GM19397 (cell line): Measurements from ENCODE around the gene WNT5A.

Source experiments
- ATAC-seq: cut with Tn5 transposase; IDR thresholded peaks from one replicate; pipeline ENCODE4 v1.9.1; 2021; ENCODE audit warnings: mild to moderate bottlenecking, moderate library complexity; ENCODE audit not compliant: unreplicated experiment

WNT5A gene

DNA sequence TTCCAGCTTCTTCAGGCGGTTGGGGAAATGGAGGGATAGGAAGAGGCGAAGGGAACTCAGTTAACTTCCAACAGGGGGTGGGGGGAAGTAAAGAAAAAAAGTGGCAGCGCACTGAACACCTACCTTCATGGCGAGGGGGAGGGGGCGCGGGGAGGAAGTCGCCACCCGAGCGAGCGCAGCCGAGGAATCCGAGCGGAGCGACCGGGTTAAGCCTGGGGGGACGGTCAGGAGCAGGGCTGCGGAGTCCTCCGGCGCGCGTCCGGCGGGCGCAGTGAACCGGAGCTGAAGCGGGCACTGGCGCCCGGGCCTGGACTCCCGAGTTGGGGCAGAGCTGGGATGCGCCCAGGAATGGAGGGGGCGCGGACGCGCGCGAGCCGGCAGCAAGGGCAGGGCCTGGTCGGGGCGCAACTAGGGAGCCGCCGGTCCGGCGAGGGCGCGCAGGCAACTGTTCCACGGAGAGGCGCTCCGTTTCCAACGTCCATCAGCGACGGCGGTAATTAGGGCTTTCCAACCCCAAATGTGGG is at the start of gene WNT5A:
Gene WNT5A (minus strand): TSS at position 450 of the 524 bp plus-strand sequence. CDS start 321 bp downstream, at position 129.
- ATAC-seq: no peak

DNA sequence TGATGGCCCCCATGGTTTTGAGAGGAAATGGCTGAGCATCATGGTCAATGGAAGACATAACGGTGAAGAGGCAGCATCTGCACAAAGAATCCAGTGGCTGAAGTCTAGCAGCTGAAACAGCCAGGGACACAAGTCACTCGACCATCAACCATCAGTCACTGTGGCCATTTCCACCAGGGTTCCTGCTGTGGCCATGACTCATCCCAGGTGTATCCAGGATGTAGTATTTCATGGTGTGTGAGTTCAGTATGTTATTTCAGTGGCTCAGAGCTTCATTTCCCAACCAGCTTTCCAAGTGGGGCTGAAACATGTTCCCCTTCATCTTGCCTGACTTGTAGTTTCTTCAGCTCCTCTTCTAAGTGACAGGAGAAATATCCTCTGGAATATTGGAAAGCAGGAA is 47.8 kb upstream of the WNT5A start:
- ATAC-seq: no peak

DNA sequence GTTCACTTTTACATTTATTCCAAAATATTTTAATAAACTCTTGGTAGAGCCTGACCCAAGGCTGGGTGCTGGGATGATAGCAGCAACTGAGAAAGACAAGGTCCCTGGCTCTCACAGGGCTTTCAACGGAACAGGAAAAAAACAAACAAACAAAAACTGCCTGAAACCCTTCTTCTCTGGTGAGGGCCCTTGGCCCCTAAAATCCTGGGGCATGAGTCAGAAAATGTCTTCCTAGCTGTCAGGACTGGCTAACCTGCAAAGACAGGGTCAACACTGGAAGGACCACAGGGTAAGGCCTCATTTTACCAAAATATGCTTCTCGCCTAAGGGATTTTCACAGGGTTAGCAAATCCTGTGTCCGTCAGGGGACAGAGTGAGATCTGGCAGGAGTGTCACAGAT is 45.7 kb upstream of the WNT5A start:
- no peak for ATAC-seq

DNA sequence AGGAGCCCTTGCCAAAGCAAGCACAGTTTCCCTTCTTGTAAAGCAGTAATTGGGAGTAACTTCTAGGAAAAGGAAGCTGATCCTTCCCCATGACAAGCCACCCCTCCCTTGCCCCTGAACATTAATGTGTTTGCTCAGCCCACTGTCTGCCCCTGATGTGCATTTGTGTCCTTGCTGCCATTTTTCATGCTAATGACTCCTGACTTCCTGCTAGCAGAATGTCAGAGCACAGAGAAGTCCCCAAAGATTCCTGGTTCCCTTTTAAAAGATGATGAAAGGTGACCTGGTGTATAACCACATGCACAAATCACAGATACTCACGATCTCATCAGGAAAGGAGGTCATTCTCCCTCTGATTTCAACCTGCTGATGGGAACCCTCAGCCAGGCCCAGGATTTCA is 44.2 kb upstream of the WNT5A start:
- no peak for ATAC-seq

- no peak for ATAC-seq
Measured at GRCh38 chr3:55527361-55527760, 40.3 kb upstream of the WNT5A start.

DNA sequence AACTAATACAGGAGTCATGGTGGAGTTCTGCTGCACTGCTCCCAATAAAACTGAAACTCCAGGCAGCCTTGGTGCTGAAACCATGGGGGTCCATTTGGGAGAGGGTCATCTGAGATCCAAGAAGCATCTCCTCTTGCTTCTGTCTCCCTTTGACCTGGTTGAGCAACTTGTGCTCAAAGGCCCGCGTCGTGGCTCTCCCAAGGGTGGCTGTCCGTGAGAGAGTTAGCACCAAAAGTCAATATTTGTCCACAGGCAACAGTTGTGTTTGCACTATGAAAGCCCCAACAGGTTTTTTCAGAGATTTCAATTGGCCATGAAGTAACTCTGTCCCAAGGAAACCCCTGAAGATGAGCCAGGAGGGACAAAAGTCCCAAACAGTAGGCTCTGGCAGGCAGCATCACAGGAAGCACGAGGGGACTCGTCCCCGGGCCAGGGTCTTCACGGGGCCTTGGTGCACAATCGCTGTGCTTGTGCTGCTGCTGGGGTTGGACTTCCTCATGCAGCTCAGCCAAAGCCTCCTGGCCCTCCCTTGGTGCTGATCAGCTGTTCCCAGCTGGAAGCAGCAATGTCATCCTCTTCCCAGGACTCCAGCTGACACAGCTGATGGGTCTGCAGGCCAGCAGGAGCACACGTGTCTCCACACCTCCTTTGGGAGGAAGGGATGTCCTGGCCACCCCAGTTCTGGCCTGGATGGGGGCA is 39.4 kb upstream of the WNT5A start:
- ATAC-seq: no peak

- no peak for ATAC-seq
Measured at GRCh38 chr3:55525436-55525835, 38.3 kb upstream of the WNT5A start.

GRCh38 chr3:55524565-55525244 is 37.6 kb upstream of the WNT5A start:
- no peak for ATAC-seq

GRCh38 chr3:55523471-55523870 is 36.4 kb upstream of the WNT5A start:
- no peak for ATAC-seq

- no peak for ATAC-seq
Measured at GRCh38 chr3:55521738-55522421, 34.8 kb upstream of the WNT5A start.

DNA sequence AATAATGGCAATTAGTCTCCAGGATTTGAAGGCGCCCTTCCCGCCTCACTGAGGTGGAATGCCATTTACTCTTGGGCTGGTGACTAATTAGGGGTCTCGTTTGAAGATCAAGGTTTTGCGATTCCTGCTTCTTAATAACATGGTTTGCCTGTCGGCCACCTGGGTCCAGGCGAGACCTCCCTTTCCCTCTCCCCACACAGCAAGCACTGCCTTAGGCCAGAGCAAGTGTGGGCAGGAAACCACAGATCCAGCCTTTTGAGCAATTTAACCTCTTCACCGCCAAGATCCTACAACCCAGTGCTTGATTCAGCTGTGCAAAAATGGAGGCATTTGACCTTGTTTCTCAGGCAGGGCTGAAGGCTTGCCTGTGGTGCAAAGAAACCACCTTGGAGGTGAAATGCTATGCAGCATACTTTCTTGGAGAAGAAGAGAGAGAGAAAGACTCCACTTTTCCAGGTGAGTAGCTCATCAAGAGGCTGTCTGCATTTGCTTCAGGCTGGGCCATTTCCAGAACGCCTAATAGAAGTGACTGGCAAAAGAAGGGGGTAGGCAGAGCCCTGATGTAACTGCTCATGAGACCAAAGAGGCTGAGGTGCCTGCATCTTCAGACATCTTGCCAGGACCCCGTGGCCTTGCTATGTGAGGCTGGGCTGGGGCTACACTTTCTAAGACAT is 34.1 kb upstream of the WNT5A start:
- no peak for ATAC-seq

DNA sequence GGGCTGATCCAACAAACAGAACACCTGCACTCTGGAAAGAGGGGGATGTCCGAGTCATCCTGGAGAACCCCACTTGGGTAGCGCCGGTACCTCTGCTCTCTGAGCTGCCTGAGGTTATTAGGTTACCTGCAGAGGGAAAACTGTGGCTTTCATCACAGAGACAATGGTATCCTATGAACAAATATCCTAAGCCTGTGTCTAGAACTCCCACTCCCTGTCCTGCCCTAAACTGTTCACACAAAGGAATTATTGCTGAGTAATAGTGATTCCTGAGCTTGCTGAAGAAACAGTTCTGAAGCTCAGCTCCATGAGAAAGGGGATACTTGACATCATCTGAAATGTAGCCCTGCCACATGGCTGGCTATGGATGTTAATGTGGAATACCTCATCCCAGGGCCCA is 31.9 kb upstream of the WNT5A start:
- ATAC-seq: no peak

- no peak for ATAC-seq
Measured at GRCh38 chr3:55518451-55518850, 31.3 kb upstream of the WNT5A start.

- ATAC-seq: no peak
Measured at GRCh38 chr3:55516392-55517030, 29.4 kb upstream of the WNT5A start.

- no peak for ATAC-seq
Measured at GRCh38 chr3:55515550-55516246, 28.6 kb upstream of the WNT5A start.

- no peak for ATAC-seq
Measured at GRCh38 chr3:55514962-55515361, 27.9 kb upstream of the WNT5A start.

- ATAC-seq: no peak
Measured at GRCh38 chr3:55512571-55513343, 25.7 kb upstream of the WNT5A start.

DNA sequence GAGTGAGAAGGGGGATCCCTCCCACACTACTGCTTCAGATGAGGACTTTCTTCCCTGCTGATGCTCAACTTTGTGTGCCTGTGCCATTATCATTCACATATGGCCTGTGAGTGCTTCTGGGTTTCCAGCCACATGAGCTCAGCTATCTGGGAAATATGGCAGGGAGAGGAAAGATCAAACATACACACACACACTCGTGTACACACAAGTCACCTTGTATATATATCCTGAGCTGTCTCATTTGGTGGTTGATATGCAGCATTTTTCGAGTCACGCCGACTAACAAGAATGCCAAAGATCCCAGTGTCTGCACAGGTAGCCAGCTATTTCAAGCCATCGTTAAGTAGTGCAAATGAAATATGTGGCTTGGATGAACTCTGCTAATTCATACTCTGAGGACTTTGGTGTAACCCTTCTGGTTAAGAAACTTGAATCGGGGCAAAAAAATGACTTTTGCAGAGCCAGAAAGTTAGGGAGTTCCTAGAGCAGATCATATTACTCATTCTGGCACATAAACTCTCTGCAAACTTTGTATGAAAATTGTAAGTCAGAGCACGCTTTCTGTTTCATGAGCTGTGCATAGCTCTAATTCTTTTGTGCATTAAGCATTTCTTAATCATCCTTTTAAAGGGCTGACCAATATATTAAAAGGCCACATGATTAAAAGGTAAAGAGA is 24.9 kb upstream of the WNT5A start:
- no peak for ATAC-seq

DNA sequence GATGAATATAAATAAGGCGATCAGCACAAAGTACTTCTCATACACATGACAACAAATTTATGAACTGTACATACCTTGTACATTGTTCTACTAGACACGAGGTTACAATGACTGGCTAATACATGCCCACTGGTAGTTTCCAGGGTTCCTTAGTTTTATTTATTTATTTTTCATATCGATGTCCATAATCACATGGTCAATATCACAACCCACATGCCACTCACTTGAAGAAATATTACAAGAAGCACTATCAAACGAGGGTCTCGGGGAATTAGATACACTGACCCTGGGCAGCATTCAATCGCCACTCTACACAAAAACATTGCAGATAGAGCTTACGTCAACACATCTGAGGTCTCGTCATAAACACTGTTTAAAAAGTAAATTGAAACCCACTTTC is 21.2 kb upstream of the WNT5A start:
- ATAC-seq: no peak
